H1 (cell line): ENCODE data around the gene EPB41L2. TPM values are rescaled to one million over a fixed set of nuclear protein-coding genes. Genes with fewer than 3 reads are reported as not detected.

ENCODE experiments used
- ATF3 ChIP-seq: IDR thresholded peaks from 2 replicates; pipeline ENCODE4 v1.6.1; 2011; ENCODE audit warnings: low read depth, mild to moderate bottlenecking, low read length; ENCODE audit not compliant: insufficient read depth
- CHD7 ChIP-seq: fragments of 300-600 bp; sonication (generic); IDR thresholded peaks from 2 replicates; pipeline ENCODE4 v1.7.1; 2012; ENCODE audit warnings: low read length, moderate library complexity, mild to moderate bottlenecking, inconsistent platforms; ENCODE audit not compliant: insufficient replicate concordance
- EGR1 ChIP-seq: IDR thresholded peaks from 2 replicates; pipeline ENCODE4 v1.6.1; 2011; ENCODE audit warnings: low read depth, low read length, borderline replicate concordance
- FOSL1 ChIP-seq: IDR thresholded peaks from 2 replicates; pipeline ENCODE4 v1.6.1; 2011; ENCODE audit warnings: mild to moderate bottlenecking, low read depth, low read length, moderate library complexity; ENCODE audit not compliant: insufficient read depth
- HDAC2 ChIP-seq, 2 experiments: fragments of 300-600 bp in 1 of 2; sonication (generic) in 1 of 2; IDR thresholded peaks; 2 replicates each; pipeline ENCODE4 v1.6.1; 2011 to 2012; ENCODE audit warnings: low read depth in 2 of 2, low read length in 2 of 2, mild to moderate bottlenecking in 2 of 2, moderate library complexity in 2 of 2, borderline replicate concordance in 1 of 2, inconsistent platforms in 1 of 2
- JUND ChIP-seq: IDR thresholded peaks from 2 replicates; pipeline ENCODE4 v1.6.1; 2011; ENCODE audit warnings: mild to moderate bottlenecking, improper control_type of control experiment, low read length
- KDM5A ChIP-seq: fragments of 200-600 bp; IDR thresholded peaks from 2 replicates; pipeline ENCODE4 v1.7.1; 2012; ENCODE audit warnings: mild to moderate bottlenecking, low read length, inconsistent platforms, mixed read lengths
- POLR2A ChIP-seq, 2 experiments: IDR thresholded peaks; 1 replicate in 1 of 2; 2 replicates in 1 of 2; pipeline ENCODE4 v1.6.1; 2011; ENCODE audit warnings: low read depth in 2 of 2, low read length in 2 of 2, mild to moderate bottlenecking in 2 of 2; ENCODE audit errors: control extremely low read depth in 1 of 2
- SAP30 ChIP-seq: fragments of 300-600 bp; sonication (generic); IDR thresholded peaks from 2 replicates; pipeline ENCODE4 v1.7.1; 2012; ENCODE audit warnings: low read length, moderate library complexity, mild to moderate bottlenecking, inconsistent platforms; ENCODE audit not compliant: insufficient read depth, insufficient replicate concordance
- SP1 ChIP-seq: IDR thresholded peaks from 2 replicates; pipeline ENCODE4 v1.6.1; 2011; ENCODE audit warnings: low read depth, low read length
- TCF12 ChIP-seq: IDR thresholded peaks from 2 replicates; pipeline ENCODE4 v1.6.1; 2011; ENCODE audit warnings: low read depth, mild to moderate bottlenecking, low read length
- polyA plus RNA-seq, 7 experiments: library from polyadenylated mRNA; depleted of rRNA in 3 of 7; stranded (reverse) in 5 of 7; unstranded in 2 of 7; fragments of >200 nt in 5 of 7; fragments of 200-250 nt in 2 of 7; gene quantifications; 1 replicate in 5 of 7; 2 replicates in 1 of 7; 4 replicates in 1 of 7; pipeline versions ENCODE4 v1.2.1 to v1.2.3, GENCODE V29; 2011 to 2013; ENCODE audit warnings: missing spikeins in 2 of 7, mixed read lengths in 2 of 7
- total RNA-seq: library from RNA; stranded (reverse); fragmentation: NEBNext Ultra II Directional; extraction: Animal tissue kit (Norgen Biotek cat#: 25700); gene quantifications from 2 replicates; pipeline ENCODE4 v1.2.1, GENCODE V29; 2021

EPB41L2 gene
- total and polyA plus RNA-seq, 2 of the 8 experiments (the other 6 are each of a cell fraction or from before 2014, with no cell fraction given), result 22.5 to 123 TPM

- TF ChIP-seq CHD7 (no peak), JUND (no peak), TCF12 (no peak), KDM5A (no peak), EGR1 (no peak), FOSL1 (no peak), ATF3 (no peak), SAP30 (no peak), POLR2A (IDR thresholded peaks at IDR 0.05; ENCODE audit: control extremely low read depth in 1 of 2, low read depth in 2 of 2, low read length in 2 of 2) (no peak), SP1 (no peak), HDAC2 (IDR thresholded peaks at IDR 0.05; ENCODE audit: borderline replicate concordance in 1 of 2, low read depth in 2 of 2, low read length in 2 of 2) (no peak)
These were observed 11.7 kb downstream of the EPB41L2 start (continued) for GRCh38 chr6:131051341-131051740.
